Measurements from ENCODE around the gene NPTN.
"Not testable (repeated sequence)": the region's sequence is repeated elsewhere in the genome, so short reads cannot be mapped to it uniquely, and the experiment has no call there.

The NPTN gene

GRCh38 chr15:73633111-73633990, at the start of gene NPTN:
Gene NPTN (minus strand): TSS chr15:73633389. CDS start chr15:73633215, 174 bp downstream.
- DNase-seq = peak; percentile 94

- no peak for DNase-seq
Measured at GRCh38 chr15:73682600-73683090, 49.5 kb upstream of the NPTN start.

- DNase-seq = no peak
Measured at GRCh38 chr15:73681856-73682599, 48.8 kb upstream of the NPTN start.

- DNase-seq = no peak
Measured at GRCh38 chr15:73681063-73681462, 47.9 kb upstream of the NPTN start.

GRCh38 chr15:73680549-73680948, 47.4 kb upstream of the NPTN start:
- no peak for DNase-seq

- no peak for DNase-seq
Measured at GRCh38 chr15:73679964-73680363, 46.8 kb upstream of the NPTN start.

GRCh38 chr15:73679180-73679579, 46.0 kb upstream of the NPTN start:
- DNase-seq = no peak

GRCh38 chr15:73678498-73678897, 45.3 kb upstream of the NPTN start:
- DNase-seq = no peak

- DNase-seq = no peak
Measured at GRCh38 chr15:73677733-73678132, 44.5 kb upstream of the NPTN start.

- peak; percentile 10 for DNase-seq
Measured at GRCh38 chr15:73677146-73677607, 44.0 kb upstream of the NPTN start.

GRCh38 chr15:73674587-73674986, 41.4 kb upstream of the NPTN start:
- DNase-seq = no peak

GRCh38 chr15:73660455-73660854, 27.3 kb upstream of the NPTN start:
- no peak for DNase-seq

- no peak for DNase-seq
Measured at GRCh38 chr15:73658645-73659044, 25.5 kb upstream of the NPTN start.

- no peak for DNase-seq
Measured at GRCh38 chr15:73655724-73656123, 22.5 kb upstream of the NPTN start.

- DNase-seq = no peak
Measured at GRCh38 chr15:73654659-73655058, 21.5 kb upstream of the NPTN start.

- no peak for DNase-seq
Measured at GRCh38 chr15:73650416-73651126, 17.4 kb upstream of the NPTN start.

GRCh38 chr15:73648014-73648295, 14.8 kb upstream of the NPTN start:
- no peak for DNase-seq

- DNase-seq = no peak
Measured at GRCh38 chr15:73647259-73648013, 14.2 kb upstream of the NPTN start.

- not testable (repeated sequence) for DNase-seq
Measured at GRCh38 chr15:73639464-73639863, 6.3 kb upstream of the NPTN start.

GRCh38 chr15:73637527-73637926, 4.3 kb upstream of the NPTN start:
- DNase-seq = no peak

- DNase-seq = no peak
Measured at GRCh38 chr15:73633991-73634495, 854 bp upstream of the NPTN start.

GRCh38 chr15:73632670-73633058, 525 bp downstream of the NPTN start:
- no peak for DNase-seq

Data from NCI-H1092 (cell line).